T follicular helper cell (primary cell): Measurements from ENCODE around the gene BCL11A.

Source experiments
- DNase-seq: peaks from one replicate; pipeline ENCODE4 v3.0.0-alpha.2; 2020; ENCODE audit warnings: low read depth

The BCL11A gene

GRCh38 chr2:60505880-60506260, 47.6 kb downstream of the BCL11A start:
- DNase-seq: no peak

GRCh38 chr2:60505240-60505879, 48.1 kb downstream of the BCL11A start:
- no peak for DNase-seq

GRCh38 chr2:60504049-60504448, 49.4 kb downstream of the BCL11A start:
- no peak for DNase-seq

GRCh38 chr2:60502144-60502543, 51.3 kb downstream of the BCL11A start:
- no peak for DNase-seq

- no peak for DNase-seq
Observed at GRCh38 chr2:60500861-60501260, 52.6 kb downstream of the BCL11A start.

GRCh38 chr2:60499651-60500265, 53.7 kb downstream of the BCL11A start:
- DNase-seq: no peak

GRCh38 chr2:60498816-60499429, 54.5 kb downstream of the BCL11A start:
- DNase-seq: no peak

- no peak for DNase-seq
Observed at GRCh38 chr2:60498127-60498815, 55.2 kb downstream of the BCL11A start.

GRCh38 chr2:60497500-60497899, 56.0 kb downstream of the BCL11A start:
- no peak for DNase-seq

GRCh38 chr2:60496956-60497355, 56.5 kb downstream of the BCL11A start:
- no peak for DNase-seq

GRCh38 chr2:60496475-60496874, 57.0 kb downstream of the BCL11A start:
- no peak for DNase-seq

- no peak for DNase-seq
Observed at GRCh38 chr2:60495041-60495625, 58.3 kb downstream of the BCL11A start.

- no peak for DNase-seq
Observed at GRCh38 chr2:60493804-60494387, 59.6 kb downstream of the BCL11A start.

- DNase-seq: no peak
Observed at GRCh38 chr2:60492548-60492947, 60.9 kb downstream of the BCL11A start.

- DNase-seq: no peak
Observed at GRCh38 chr2:60490848-60491247, 62.6 kb downstream of the BCL11A start.

- no peak for DNase-seq
Observed at GRCh38 chr2:60490441-60490840, 63.0 kb downstream of the BCL11A start.

GRCh38 chr2:60489289-60489688, 64.2 kb downstream of the BCL11A start:
- DNase-seq: no peak

GRCh38 chr2:60488291-60488690, 65.2 kb downstream of the BCL11A start:
- no peak for DNase-seq

- no peak for DNase-seq
Observed at GRCh38 chr2:60487174-60487573, 66.3 kb downstream of the BCL11A start.

- DNase-seq: no peak
Observed at GRCh38 chr2:60486551-60486950, 66.9 kb downstream of the BCL11A start.

- no peak for DNase-seq
Observed at GRCh38 chr2:60486067-60486466, 67.4 kb downstream of the BCL11A start.

GRCh38 chr2:60485550-60485949, 67.9 kb downstream of the BCL11A start:
- no peak for DNase-seq
